GM19397 (cell line): ENCODE results near the gene PODNL1.

Experiments
- ATAC-seq: cut with Tn5 transposase; IDR thresholded peaks from one replicate; pipeline ENCODE4 v1.9.1; 2021; ENCODE audit warnings: mild to moderate bottlenecking, moderate library complexity; ENCODE audit not compliant: unreplicated experiment

Gene PODNL1, protein sequence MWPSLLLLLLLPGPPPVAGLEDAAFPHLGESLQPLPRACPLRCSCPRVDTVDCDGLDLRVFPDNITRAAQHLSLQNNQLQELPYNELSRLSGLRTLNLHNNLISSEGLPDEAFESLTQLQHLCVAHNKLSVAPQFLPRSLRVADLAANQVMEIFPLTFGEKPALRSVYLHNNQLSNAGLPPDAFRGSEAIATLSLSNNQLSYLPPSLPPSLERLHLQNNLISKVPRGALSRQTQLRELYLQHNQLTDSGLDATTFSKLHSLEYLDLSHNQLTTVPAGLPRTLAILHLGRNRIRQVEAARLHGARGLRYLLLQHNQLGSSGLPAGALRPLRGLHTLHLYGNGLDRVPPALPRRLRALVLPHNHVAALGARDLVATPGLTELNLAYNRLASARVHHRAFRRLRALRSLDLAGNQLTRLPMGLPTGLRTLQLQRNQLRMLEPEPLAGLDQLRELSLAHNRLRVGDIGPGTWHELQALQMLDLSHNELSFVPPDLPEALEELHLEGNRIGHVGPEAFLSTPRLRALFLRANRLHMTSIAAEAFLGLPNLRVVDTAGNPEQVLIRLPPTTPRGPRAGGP

DNA sequence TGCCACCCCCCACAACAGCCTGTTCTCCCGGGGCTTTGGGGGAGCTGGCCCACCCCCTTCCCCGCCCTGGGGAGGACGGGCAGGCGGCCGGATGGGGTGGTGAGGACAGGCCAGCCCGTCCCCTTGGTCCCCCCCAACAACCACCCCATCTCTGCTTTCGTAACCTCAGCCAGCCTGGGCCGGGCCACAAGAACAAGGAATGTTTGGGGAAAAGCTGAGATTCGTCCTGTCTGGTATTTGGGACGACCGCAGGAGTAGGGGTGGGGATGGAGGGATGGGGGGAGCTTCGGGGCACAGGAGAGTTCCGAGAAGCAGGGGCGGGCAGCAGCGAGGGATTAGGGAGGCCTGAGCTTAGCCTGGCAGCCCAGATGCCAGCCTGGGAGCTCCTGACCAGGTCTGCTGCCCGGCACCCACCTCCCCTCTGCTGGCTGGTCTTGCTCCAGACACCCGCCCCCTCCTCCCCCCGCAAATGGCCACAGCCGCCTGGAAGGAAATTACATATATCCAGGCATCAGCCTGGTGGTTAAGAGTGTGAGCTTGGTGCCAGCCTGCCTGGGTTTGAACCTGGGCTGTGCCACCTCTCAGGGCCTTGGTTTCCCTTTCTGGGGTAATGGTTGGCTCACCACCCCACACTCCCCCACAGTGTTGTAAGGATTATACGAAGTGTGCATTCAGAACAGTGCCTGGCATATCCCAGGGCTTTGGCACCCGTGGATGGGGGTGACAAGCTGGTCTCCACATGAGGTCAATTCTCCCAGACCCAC lies at the start of gene PODNL1:
Gene PODNL1 (minus strand): TSS at position 117 of the 764 bp plus-strand sequence. CDS start 236 bp downstream, outside the sequence.
- ATAC-seq, result no peak

DNA sequence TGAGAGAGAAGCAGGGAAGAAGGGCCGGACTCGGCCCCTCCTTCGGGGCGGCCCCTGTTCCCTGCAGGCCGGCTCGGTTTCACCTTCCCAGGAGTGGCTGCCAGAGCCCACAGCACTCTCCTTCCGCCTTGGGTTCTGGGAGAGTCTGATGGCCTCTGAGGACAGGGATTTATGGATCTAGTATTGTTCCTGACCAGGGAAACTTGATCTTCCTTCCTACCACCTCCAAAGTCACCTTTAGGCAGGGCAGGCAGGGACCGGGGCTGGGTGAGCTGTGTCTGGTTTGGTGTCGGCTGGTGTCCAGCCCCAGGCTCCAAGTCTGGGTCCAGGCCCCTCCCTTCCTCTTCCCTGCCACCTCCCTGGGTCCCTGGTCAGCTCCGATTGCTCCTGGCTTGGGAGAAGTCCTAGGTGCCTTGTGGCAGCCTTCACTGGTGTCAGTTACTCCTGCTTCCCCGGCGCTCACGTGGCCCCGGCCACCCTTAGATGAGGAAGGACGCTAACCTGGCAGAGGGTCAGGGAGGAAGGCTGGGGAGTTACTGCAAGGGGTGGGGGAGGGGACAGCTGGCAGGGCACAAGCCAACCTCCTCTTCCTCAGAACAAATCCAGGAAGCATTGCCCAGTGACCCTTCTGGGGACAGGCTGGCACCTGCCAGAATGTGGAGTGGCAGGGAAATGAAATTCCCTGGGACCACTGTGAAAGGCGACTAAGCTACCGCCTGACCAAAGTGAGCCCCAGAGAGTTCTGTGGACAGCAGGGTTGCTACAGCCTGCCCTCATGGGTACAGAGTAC lies 49.1 kb upstream of the PODNL1 start:
- no peak for ATAC-seq

DNA sequence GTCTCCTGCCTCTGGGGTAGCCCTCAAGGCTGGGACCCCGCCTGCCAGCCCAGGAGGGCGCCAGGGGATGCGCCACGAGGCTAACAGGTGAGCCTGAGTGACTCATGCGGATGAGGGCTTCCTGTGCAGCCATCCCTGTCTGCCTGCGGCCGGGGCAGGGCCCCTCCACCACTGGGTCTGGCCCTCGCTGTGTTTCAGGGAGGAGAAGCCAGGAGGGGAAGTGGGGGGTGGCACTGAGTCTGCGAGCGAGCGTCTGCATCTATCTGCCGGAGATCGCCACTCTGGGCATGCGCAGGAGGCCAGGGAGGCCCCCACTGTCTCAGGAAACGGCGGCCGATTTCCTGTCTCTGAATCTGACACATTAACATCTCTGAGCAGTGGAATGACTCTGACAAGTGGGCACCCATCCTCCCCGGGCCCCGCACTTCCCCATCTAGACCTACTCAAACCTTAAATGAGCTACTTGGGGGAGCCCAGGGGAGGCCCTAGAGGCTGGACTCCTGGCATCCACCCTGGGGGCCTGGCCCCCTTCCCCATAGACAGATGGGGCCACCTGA lies 48.2 kb upstream of the PODNL1 start:
- ATAC-seq, result peak; percentile 75

DNA sequence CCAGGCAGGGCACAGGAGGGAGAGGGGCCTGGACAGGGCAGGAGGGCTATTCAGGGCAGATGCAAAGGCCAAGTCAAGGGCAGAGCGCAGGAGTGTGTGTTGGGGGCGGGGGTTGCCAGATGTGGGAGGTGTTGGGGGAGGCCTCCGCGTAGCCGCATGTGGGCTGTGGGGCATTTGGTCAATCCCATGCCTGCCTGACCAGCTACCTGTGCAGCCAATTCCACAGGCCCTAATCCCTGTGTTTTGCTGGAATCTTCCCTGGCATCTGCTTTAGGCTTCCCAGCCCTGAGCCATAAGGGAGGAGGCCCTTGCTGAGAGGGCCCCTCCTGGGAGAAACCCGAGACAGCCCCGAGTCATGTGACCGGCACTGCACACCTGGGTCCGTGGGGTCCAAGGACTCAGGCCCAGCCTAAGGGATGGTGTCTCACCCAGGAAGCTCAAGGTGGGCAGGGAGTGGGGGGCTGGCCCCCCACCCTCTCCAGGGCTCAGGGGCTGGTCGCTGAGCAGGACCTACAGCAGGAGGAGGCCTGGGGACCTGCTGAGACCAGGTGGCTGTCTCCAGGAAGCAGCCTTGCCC lies 47.6 kb upstream of the PODNL1 start:
- ATAC-seq, result peak; percentile 22

DNA sequence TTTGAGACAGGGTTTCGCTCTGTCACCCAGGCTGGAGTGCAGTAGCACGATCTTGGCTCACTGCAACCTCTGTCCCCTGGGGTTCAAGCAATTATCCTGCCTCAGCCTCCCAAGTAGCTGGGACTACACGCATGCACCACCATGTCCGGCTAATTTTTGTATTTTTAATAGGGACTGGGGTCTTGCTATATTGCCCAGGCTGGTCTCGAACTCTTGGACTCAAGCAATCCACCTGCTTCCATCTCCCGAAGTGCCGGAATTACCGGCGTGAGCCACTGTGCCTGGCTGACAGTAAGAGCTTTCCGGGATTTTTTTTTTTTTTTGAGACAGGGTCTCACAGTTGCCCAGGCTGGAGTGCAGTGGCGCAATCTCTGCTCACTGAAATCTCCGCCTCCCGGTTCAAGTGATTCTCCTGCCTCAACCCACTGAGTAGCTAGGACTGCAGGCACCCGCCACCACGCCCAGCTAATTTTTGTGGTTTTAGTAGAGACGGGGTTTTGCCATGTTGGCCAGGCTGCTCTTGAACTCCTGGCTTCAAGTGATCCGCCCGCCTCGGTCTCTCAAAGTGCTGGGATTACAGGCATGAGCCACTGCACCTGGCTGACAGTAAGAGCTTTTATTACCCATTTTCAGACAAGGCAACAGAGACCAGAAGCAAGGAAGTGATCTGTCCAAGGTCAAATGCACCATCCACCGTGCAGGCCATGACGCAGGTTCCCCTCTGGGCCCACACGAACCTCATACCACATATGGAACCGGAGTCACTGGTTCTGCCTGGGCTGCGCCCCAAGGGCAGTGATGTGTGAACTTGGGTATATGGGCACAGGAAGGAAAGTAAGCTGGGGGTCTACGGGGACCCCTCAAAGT lies 46.9 kb upstream of the PODNL1 start:
- ATAC-seq, result no peak

DNA sequence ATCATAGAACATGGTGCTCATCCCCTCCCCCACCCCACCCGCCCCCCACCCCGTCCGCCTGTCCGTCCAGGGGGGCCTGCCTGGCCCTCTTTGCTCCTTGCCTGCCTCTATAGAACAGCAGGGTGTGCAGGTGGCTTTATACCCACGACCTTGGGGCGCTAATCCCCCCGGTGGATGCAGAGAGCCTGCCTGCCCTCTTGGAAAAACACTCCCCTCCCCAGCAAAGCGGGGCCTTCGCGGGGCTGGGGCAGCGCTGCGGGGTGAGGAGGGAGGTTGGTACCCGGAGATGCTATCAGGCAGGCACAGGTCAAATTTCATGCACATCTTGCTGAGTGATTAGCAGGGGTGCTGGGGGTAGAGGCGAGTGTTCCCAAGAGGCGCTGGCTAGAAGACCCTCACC lies 46.0 kb upstream of the PODNL1 start:
- no peak for ATAC-seq

DNA sequence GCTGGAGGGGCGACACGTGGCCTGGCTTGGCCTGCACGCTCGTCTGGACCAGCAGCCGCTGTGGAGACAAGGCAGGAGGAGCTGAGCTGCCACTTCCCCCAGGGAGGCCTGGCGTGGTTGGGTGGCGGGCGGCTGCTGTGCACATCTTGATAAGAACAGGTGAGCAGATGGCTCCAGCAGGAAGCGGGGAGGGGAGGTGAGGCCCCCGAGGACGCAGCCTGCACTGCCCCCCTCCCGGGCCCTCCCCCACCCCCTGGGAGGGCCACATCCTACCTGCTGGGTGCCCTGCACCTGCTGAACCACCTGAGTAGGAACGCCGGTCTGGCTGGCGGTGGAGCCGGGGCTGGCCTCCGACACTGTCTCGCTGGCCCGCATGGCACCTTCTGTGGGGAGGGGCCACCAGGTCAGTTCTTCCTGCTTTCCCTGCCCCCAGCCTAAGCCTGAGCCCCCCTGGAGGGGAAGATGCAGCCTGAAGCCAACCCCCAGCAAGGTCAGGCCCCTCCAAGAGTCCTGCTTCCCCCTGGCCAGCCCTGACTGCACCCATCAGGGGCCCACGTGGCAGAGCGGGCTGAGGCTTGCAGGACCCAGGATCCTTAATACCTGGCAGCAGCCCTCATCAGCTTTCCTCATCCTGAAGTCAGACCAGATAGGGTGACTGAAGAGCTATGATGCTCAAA lies 45.1 kb upstream of the PODNL1 start:
- no peak for ATAC-seq

DNA sequence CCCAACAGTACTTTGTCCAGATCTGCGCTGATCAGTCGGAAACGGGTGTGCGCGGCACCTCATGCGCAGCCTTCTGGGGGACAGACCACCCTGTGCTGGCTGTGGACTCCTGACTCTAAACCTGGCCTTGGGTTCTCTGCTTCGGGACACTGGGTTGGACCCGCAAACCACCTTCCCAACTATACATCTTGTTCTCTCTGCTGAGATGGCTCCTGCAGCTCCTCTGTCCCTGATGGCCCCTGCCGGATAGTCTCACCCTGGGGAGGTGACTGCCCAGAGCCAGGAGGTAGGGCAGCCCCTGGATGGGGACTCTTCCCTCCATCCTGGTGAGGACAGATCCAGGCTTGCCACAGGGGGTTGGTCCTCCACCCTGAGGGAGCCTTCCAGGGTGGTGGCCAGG lies 44.6 kb upstream of the PODNL1 start:
- no peak for ATAC-seq

DNA sequence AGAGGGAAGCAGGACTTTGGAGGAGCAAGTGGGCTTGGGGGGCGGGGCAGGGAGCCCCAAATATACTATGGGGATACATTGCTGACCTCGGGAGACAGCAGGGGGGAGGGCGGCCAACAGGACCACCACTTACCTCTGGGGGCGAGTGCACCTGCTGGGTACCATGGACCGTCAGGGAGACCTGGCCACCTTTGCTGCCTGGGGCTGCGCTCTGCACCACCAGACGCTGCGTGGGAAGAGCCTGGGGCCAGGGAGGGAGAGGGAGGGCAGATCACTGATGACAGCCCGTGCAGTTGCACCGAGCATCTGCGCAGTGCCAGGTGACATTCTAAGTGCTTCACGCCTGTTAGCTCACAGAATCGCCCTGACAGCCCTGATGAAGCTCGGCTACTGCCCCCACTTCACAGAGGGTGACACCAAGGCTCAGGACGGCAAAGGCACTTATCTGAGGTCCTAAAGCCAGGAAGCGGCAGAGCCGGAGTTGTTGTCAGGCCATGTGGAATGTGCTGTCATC lies 43.8 kb upstream of the PODNL1 start:
- no peak for ATAC-seq

DNA sequence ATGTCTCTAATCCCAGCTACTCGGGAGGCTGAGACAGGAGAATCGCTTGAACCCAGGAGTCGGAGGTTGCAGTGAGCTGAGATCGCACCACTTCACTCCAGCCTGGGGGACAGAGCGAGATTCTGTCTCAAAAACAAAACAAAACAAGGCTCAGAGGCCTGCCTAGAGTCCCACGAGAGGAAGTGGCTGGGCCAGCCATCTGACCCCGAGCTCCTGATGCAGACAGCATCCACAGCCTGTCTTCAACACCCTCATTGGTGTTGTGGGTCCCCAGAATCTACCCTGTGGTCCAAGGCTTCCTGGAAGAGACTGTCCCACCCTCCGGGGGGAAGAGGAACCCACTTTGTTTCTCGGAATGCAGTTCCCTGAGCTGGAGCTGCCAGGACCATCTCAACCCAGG lies 43.2 kb upstream of the PODNL1 start:
- ATAC-seq, result no peak

DNA sequence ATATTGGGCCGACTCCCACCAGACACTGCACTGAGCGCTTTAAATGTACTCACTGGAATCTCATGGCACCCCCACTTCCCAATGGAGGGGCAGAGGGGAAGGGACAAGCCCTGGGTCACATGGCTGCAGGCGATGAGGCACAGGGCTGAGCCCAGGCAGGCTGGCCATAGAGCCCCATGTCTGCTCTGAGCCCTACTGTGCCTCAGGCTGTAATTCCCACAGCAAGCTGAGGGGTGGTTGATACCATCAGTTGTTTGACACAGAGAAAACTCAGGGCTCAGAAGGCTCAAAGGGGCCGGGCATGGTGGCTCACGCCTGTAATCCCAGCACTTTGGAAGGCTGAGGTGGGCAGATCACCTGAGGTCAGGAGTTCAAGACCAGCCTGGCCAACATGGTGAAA lies 42.8 kb upstream of the PODNL1 start:
- ATAC-seq, result no peak

DNA sequence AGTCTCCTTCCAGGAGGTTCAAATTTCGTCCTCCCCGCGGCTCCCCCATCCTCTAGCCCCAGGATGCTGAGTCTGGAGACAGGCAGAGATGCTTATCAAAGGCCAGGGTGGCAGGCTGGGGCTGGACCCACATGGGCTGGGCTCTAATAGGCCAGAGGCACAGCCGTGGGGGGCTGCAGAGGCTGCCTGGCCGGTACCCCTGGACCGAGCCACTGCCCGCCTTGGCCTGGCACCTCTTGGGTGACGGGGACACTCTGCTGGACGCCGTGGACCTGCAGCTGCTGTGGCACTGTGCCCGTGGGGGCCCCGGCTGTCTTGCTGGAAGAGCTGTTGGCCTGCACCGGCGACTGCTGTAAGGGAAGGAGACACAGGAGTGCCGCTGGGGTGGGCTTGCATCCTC lies 42.1 kb upstream of the PODNL1 start:
- ATAC-seq, result no peak

DNA sequence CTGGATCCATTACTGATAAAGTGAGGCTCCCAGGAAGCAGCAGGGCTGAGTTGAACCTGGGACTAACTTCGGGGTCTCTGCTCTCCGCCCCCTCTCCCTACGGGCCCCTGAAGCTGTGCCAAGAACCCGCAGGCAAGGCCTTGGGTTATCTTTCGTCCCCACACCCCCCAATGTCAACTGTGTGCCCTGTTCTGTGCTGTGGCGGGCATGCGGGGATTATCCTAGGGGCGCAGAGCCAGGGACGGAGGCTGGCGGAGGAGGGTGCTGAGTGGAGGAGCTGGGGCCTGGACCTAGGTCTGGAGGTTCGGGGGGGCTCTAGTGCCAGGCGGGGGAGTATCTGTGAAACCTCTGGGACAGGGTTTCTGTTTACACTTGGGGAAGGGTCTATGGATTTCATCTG lies 41.5 kb upstream of the PODNL1 start:
- ATAC-seq, result no peak

DNA sequence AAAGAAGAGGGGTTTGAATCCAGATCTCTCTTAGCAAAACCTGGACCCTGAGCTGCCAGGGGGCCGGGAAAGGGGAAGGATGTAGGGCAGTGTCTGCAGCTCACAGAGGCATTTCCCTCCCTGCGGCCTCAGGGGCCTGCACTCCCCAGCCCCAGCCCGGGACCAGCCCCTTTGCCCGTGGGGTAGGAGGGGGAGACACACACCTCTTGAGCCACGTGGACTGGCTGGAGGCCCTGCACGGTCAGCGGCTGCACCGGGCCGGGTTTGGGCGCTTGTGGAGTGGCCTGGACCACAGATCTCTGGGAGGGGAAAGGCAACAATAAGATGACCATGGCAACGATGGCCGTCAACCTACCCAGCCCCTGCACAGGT lies 41.0 kb upstream of the PODNL1 start:
- ATAC-seq, result no peak

DNA sequence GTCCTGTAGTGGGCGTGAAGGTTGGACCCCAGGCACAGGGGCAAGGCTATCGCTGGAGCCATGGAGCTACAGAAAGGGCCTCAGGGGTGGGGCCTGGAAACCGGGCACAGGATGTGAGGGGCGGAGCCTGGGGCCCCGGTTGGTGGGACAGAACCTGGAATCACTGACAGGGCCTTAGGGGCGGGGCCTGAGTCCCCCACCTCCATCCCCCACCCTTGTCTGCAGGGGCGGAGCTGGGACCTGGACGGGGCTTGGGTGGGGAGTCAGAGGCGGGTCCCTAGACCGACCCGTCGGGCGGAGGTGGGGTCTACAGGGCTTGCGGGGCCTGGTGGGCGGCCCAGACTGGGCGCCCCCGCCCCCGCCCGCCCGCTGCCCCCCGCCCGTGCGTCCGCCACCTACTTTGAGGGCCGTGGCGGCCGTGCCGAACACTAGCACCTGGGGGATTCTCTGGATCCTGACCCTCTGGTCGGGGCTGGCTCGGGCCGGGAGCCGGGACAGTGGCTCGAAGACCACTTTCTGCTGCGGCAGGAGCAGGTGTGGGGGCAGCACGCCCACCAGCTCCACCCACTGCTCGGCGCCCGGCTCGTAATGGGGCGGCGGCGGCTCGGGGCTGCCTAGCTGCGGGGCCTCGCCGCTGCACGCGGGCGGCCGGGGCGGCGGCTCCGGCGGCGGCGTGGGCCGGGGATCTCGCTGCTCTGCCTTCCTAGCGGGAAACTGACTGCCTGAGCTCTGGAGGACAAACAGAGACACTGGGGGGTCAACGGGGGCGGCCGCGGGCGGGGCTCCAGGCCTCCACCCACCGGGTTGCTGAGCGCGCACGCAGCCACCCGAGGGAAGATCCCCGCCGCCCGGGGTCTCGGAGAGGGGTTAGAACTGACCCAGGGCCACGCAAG lies 40.4 kb upstream of the PODNL1 start:
- no peak for ATAC-seq

DNA sequence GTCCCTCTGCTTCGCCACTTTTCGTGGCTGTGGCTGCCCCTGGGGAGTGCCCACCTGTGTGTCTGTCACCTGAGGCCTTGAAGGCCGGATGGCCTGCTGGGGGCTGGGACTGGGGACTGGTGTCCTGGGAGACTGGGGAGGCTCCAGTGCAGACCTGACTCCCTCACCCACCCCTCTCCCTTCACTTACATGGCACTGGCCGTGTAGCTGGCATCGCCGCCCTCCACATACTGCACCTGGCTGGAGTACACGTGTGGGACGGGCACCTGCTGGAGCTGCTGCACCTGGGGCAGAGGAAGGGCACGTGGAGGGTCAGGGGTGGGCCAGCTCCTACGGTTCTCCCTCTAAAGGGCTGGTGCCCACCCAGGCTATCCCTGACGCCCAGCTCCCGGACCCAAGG lies 39.6 kb upstream of the PODNL1 start:
- ATAC-seq, result no peak

DNA sequence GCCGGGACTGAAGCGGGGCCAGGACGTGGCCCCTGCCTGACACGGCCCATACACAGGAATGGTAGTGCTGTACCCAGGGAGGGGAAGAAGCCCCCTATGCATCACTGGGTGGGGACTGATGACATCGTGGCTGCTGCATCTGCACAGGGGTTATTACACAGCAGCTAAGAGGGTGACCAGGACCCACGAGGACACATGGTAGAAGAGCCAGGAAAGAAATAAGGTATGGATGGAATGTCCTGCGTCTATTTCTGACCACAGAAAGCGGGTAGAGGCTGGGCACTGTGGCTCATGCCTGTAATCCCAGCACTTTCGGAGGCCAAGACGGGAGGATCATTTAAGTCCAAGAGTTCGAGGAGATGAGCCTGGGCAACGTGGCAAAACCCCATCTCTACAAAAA lies 38.2 kb upstream of the PODNL1 start:
- ATAC-seq, result no peak

DNA sequence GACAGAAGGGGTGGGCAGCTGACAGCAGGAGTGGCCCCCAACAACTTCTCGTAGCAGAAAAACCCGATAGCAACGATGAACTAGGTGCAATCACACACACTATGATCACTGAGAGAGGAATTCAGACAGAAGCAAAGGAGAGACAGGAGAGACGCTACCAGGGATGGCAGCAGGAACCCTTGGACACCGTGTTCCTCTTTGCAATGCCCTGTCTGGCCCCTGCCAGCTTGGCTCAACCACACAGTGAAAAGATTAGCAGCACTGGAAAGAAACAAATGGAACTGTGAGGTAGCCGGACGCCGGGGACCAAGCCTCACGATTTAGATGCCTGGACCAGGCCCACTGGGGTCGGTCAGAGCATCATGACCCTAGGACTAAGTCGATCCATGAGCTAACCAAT lies 37.7 kb upstream of the PODNL1 start:
- ATAC-seq, result no peak
